ENCODE data around the gene RBP5.
A peak's percentile ranks its signal among the peaks of the same experiment; 100 is the strongest.

Gene RBP5

GRCh38 chr12:7142809-7143465 is 14.2 kb upstream of the RBP5 start:
- TF ChIP-seq, protein P1, sequence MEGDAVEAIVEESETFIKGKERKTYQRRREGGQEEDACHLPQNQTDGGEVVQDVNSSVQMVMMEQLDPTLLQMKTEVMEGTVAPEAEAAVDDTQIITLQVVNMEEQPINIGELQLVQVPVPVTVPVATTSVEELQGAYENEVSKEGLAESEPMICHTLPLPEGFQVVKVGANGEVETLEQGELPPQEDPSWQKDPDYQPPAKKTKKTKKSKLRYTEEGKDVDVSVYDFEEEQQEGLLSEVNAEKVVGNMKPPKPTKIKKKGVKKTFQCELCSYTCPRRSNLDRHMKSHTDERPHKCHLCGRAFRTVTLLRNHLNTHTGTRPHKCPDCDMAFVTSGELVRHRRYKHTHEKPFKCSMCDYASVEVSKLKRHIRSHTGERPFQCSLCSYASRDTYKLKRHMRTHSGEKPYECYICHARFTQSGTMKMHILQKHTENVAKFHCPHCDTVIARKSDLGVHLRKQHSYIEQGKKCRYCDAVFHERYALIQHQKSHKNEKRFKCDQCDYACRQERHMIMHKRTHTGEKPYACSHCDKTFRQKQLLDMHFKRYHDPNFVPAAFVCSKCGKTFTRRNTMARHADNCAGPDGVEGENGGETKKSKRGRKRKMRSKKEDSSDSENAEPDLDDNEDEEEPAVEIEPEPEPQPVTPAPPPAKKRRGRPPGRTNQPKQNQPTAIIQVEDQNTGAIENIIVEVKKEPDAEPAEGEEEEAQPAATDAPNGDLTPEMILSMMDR (IDR thresholded peaks at IDR 0.05; ENCODE audit: insufficient read depth, low read depth, low read length, missing control alignments): no peak
- no peak for DNase-seq (ENCODE audit: low read depth)

GRCh38 chr12:7142056-7142644 is 13.5 kb upstream of the RBP5 start:
- TF ChIP-seq, protein P1 (IDR thresholded peaks at IDR 0.05; ENCODE audit: insufficient read depth, low read depth, low read length, missing control alignments): peak; percentile 90
- peak; percentile 54 for DNase-seq (ENCODE audit: low read depth)
- H3K4me3 ChIP-seq (ENCODE audit: low read length): no peak overlapping the region

More at GRCh38 chr12:7142809-7143465, 14.2 kb upstream of the RBP5 start:
- H3K4me3 ChIP-seq (ENCODE audit: low read length): no peak overlapping the region

DNA sequence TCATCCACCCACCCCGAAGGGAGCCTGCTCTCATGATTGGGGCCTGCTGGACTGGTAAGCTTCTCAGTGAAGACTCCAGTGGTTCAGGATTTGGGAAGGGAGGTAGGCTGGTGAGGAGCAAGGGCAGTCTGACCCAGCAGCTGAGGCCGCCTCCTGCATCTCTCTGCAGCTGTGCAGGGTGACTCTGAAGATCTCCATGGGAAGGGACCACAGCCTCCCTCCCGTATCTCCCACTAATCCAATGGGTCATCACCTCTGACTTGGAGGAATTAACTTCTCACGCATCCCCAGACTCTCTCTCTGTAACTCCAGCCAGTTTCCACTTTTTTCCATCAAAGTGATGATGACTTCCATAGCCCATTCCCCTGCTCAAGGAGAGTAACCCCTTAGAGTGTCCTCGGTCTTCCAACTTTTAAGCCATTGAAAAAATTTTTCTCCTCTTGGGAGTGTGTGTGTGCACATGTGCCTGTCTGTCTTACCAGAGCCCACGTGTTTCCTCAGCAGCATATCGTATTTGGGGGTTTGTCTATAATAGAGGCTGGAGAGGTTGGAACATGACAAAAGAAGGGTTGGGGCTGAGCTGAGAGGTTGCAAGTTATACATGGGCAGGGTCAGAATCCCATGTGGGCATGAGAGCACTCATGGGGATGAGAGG is 12.8 kb upstream of the RBP5 start:
- DNase-seq (ENCODE audit: low read depth): no peak
- TF ChIP-seq, protein P1 (IDR thresholded peaks at IDR 0.05; ENCODE audit: insufficient read depth, low read depth, low read length, missing control alignments): no peak
- no peak overlapping the region for H3K4me3 ChIP-seq (ENCODE audit: low read length)

- TF ChIP-seq, protein P1 (IDR thresholded peaks at IDR 0.05; ENCODE audit: insufficient read depth, low read depth, low read length, missing control alignments): no peak
- no peak overlapping the region for H3K4me3 ChIP-seq (ENCODE audit: low read length)
- no peak for DNase-seq (ENCODE audit: low read depth)
Measured at GRCh38 chr12:7139200-7139599, 10.5 kb upstream of the RBP5 start.

- H3K4me3 ChIP-seq (ENCODE audit: low read length): no peak overlapping the region
- DNase-seq (ENCODE audit: low read depth): peak; percentile 45
- TF ChIP-seq, protein P1 (IDR thresholded peaks at IDR 0.05; ENCODE audit: insufficient read depth, low read depth, low read length, missing control alignments): no peak
Measured at GRCh38 chr12:7137908-7138307, 9.2 kb upstream of the RBP5 start.

DNA sequence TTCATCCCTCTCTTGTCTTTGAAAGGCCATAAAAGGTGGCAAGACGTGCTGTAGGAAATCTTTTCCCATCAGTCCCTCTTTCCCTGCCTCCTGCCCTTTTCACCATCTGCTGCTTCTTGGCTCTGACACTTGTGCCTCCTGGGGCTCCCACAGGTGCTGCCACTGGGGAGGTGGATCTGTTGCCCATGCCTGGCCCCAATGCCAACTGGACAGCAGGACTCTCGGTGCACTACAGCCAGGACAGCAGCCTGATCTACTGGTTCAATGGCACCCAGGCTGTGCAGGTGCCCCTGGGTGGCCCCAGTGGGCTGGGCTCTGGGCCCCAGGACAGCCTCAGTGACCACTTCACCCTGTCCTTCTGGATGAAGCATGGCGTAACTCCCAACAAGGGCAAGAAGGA is 8.0 kb upstream of the RBP5 start:
- TF ChIP-seq, protein P1 (IDR thresholded peaks at IDR 0.05; ENCODE audit: insufficient read depth, low read depth, low read length, missing control alignments): no peak
- no peak for DNase-seq (ENCODE audit: low read depth)

More for the DNA sequence above, 8.0 kb upstream of the RBP5 start:
- no peak overlapping the region for H3K4me3 ChIP-seq (ENCODE audit: low read length)
